ENCODE data around the gene EVI5.
"Not testable (repeated sequence)": the region's sequence is repeated elsewhere in the genome, so short reads cannot be mapped to it uniquely, and the experiment has no call there.

The EVI5 gene

DNA sequence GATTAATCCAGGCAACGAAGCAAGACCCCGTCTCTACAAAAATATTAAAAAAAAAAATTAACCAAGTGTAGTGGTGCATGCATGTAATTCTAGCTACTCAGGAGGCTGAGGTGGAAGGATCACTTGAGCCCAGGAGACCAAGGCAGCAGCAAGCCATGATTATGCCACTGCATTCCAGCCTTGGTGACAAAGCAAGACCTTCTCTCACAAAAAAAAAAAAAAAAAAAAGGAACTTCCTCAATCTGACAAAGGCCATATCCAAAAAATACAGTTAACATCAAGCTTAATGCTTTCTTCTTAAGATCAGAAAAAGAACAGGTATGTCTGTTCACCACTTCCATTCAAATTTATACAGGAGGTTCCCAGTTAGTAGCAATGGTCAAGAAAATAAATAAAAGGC is 54.4 kb downstream of the EVI5 start:
- H3K9me3 ChIP-seq: no peaks in the 10 kb centered on the region
- peaks cover 26 to 36% of the 10 kb centered on the region in 2 experiments for H3K4me1 ChIP-seq (ENCODE audit: control insufficient read depth in 1 of 2, insufficient read depth in 1 of 2, low read depth in 1 of 2, low read length in 1 of 2)
- H3K27ac ChIP-seq: peak overlapping the region; percentile 56
- peaks cover 5% of the 10 kb centered on the region for H3K36me3 ChIP-seq
- no peaks in the 10 kb centered on the region for H3K27me3 ChIP-seq
- TF ChIP-seq, protein P1, sequence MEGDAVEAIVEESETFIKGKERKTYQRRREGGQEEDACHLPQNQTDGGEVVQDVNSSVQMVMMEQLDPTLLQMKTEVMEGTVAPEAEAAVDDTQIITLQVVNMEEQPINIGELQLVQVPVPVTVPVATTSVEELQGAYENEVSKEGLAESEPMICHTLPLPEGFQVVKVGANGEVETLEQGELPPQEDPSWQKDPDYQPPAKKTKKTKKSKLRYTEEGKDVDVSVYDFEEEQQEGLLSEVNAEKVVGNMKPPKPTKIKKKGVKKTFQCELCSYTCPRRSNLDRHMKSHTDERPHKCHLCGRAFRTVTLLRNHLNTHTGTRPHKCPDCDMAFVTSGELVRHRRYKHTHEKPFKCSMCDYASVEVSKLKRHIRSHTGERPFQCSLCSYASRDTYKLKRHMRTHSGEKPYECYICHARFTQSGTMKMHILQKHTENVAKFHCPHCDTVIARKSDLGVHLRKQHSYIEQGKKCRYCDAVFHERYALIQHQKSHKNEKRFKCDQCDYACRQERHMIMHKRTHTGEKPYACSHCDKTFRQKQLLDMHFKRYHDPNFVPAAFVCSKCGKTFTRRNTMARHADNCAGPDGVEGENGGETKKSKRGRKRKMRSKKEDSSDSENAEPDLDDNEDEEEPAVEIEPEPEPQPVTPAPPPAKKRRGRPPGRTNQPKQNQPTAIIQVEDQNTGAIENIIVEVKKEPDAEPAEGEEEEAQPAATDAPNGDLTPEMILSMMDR (IDR thresholded peaks at IDR 0.05): no peak
- no peak overlapping the region for H3K4me3 ChIP-seq (ENCODE audit: low read depth in 1 of 2, low read length in 1 of 2)

- TF ChIP-seq, protein P1 (IDR thresholded peaks at IDR 0.05): no peak
- H3K27ac ChIP-seq: peak overlapping the region; percentile 57
- H3K4me3 ChIP-seq (ENCODE audit: low read depth in 1 of 2, low read length in 1 of 2): no peak overlapping the region
- H3K36me3 ChIP-seq: no peaks in the 10 kb centered on the region
- H3K9me3 ChIP-seq: no peaks in the 10 kb centered on the region
- peaks cover 26 to 36% of the 10 kb centered on the region in 2 experiments for H3K4me1 ChIP-seq (ENCODE audit: control insufficient read depth in 1 of 2, insufficient read depth in 1 of 2, low read depth in 1 of 2, low read length in 1 of 2)
- no peaks in the 10 kb centered on the region for H3K27me3 ChIP-seq
These were observed 56.2 kb downstream of the EVI5 start for GRCh38 chr1:92728697-92729096.

DNA sequence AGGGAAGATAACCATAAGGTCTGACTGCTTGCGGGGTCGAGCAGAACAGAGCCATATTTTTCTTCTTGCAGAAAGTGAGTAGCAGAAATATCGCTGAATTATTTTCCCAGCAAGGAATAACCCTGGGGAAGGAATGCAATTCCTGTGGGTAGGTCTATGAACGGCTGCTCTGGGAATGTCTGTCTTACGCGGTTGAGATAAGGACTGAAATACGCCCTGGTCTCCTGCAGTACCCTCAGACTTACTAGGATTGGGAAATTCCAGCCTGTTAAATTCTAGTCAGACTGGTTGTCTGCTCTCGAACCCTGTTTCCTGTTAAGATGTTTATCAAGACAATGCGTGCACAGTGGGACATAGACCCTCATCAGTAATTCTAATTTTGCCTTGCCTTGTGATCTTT is 61.2 kb downstream of the EVI5 start:
- not testable (repeated sequence) for H3K9me3 ChIP-seq; H3K27me3 ChIP-seq; H3K27ac ChIP-seq; H3K4me3 ChIP-seq (ENCODE audit: low read depth in 1 of 2, low read length in 1 of 2); H3K4me1 ChIP-seq (ENCODE audit: control insufficient read depth in 1 of 2, insufficient read depth in 1 of 2, low read depth in 1 of 2, low read length in 1 of 2); H3K36me3 ChIP-seq

DNA sequence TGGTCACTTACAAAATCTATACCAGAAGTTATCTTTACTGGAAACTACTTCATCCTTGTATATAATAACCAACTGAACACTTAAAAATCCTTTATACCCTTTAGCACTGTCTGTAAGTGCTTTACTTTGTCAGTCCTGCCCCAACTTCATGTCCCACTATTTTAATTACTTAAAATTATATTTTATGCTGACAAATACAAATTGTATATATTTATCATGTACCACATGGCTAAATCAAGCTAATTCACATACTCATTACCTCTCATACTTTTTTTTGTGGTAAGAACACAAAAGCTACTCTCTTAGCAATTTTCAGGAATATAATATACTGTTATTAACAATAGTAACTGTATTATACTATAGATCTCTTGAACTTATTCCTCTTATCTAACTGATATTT is 63.0 kb downstream of the EVI5 start:
- no peaks in the 10 kb centered on the region for H3K27me3 ChIP-seq

DNA sequence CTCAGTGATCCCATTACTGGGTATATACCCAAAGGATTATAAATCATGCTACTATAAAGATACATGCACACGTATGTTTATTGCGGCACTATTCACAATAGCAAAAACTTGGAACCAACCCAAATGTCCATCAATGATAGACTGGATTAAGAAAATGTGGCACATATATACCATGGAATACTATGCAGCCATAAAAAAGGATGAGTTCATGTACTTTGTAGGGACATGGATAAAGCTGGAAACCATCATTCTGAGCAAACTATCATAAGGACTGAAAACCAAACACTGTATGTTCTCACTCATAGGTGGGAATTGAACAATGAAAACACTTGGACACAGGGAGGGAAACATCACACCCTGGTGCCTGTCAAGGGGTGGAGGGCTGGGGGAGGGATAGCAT is 63.8 kb downstream of the EVI5 start:
- not testable (repeated sequence) for H3K27me3 ChIP-seq; H3K4me1 ChIP-seq (ENCODE audit: control insufficient read depth in 1 of 2, insufficient read depth in 1 of 2, low read depth in 1 of 2, low read length in 1 of 2); H3K27ac ChIP-seq; H3K9me3 ChIP-seq; H3K36me3 ChIP-seq; H3K4me3 ChIP-seq (ENCODE audit: low read depth in 1 of 2, low read length in 1 of 2)

More for the DNA sequence above, 63.0 kb downstream of the EVI5 start:
- H3K36me3 ChIP-seq: no peaks in the 10 kb centered on the region
- H3K4me1 ChIP-seq (ENCODE audit: control insufficient read depth in 1 of 2, insufficient read depth in 1 of 2, low read depth in 1 of 2, low read length in 1 of 2): no peaks in the 10 kb centered on the region
- H3K4me3 ChIP-seq (ENCODE audit: low read depth in 1 of 2, low read length in 1 of 2): no peak overlapping the region
- TF ChIP-seq, protein P1 (IDR thresholded peaks at IDR 0.05): no peak
- no peaks in the 10 kb centered on the region for H3K9me3 ChIP-seq
- H3K27ac ChIP-seq: no peak overlapping the region

- not testable (repeated sequence) for H3K27ac ChIP-seq; H3K9me3 ChIP-seq; H3K36me3 ChIP-seq; H3K4me1 ChIP-seq (ENCODE audit: control insufficient read depth in 1 of 2, insufficient read depth in 1 of 2, low read depth in 1 of 2, low read length in 1 of 2); H3K27me3 ChIP-seq; H3K4me3 ChIP-seq (ENCODE audit: low read depth in 1 of 2, low read length in 1 of 2)
These were observed 69.4 kb downstream of the EVI5 start for GRCh38 chr1:92715476-92715951.

DNA sequence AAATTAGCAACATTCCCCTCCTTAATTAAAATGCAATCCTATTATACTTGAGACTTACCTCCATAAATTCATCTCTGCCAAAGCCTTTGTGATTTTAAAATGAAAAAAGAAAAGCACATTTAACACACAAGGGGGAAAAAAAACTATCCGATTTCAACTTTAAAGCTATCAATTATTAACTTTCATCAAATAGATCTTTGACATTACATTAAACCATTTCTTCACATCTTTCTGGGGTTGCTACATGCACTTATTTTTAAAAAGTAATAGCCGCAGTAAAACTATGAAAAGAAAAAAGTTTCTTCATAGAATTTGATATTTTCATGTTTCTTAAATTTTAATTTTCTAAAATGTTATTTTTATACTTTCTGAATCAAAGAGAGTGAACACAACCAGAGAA is 71.0 kb downstream of the EVI5 start:
- no peaks in the 10 kb centered on the region for H3K27me3 ChIP-seq
- H3K36me3 ChIP-seq: no peaks in the 10 kb centered on the region
- H3K9me3 ChIP-seq: no peaks in the 10 kb centered on the region
- TF ChIP-seq, protein P1 (IDR thresholded peaks at IDR 0.05): no peak
- no peak overlapping the region for H3K27ac ChIP-seq
- H3K4me1 ChIP-seq (ENCODE audit: control insufficient read depth in 1 of 2, insufficient read depth in 1 of 2, low read depth in 1 of 2, low read length in 1 of 2): no peaks in the 10 kb centered on the region
- no peak overlapping the region for H3K4me3 ChIP-seq (ENCODE audit: low read depth in 1 of 2, low read length in 1 of 2)

Measured in neutrophil (primary cell).